Measurements from ENCODE around the gene GYPC. TPM values are rescaled to one million over a fixed set of nuclear protein-coding genes. Genes with fewer than 3 reads are reported as not detected.

The GYPC gene
- total RNA-seq, 1 experiment from 2014 or later: 28.1 TPM

- ChIA-PET CTCF (no interaction called here), POLR2A (no interaction called here)
- ATAC-seq (no peak), DNase-seq (ENCODE audit: low spot score) (no peak)
- H3K9me3 Mint-ChIP-seq: peaks cover 2% of the 10 kb centered on the region; the same call in 1 of the 2 replicates
- H3K4me3 Mint-ChIP-seq: no peak overlapping the region
- H3K4me1 Mint-ChIP-seq: peaks cover 20% of the 10 kb centered on the region
- no peaks in the 10 kb centered on the region; the same call in none of the 2 replicates for H3K27me3 Mint-ChIP-seq (ENCODE audit: low read depth)
- H3K27ac Mint-ChIP-seq: no peak overlapping the region
- no peak for TF ChIP-seq NFATC4 (CRISPR knock-in tag; IDR thresholded peaks at IDR 0.05)
- no peak for TF ChIP-seq NR3C1 (CRISPR knock-in tag; conservative IDR thresholded peaks at IDR 0.05; ENCODE audit: low read depth)
- no peak for TF ChIP-seq FOXP4 (CRISPR knock-in tag; IDR thresholded peaks at IDR 0.05)
- no peak for TF ChIP-seq E2F1 (CRISPR knock-in tag; IDR thresholded peaks at IDR 0.05)
- TF ChIP-seq ZSCAN18 (CRISPR knock-in tag; IDR thresholded peaks at IDR 0.05): no peak
- TF ChIP-seq E2F4 (CRISPR knock-in tag; IDR thresholded peaks at IDR 0.05; ENCODE audit: borderline replicate concordance, low read depth): no peak
- no peak for TF ChIP-seq ZNF317 (CRISPR knock-in tag; IDR thresholded peaks at IDR 0.05; ENCODE audit: borderline replicate concordance, low read depth)
- TF ChIP-seq SMAD4 (CRISPR knock-in tag; IDR thresholded peaks at IDR 0.05): no peak
- no peak for TF ChIP-seq CTCF (IDR thresholded peaks at IDR 0.05)
- no peaks in the 10 kb centered on the region for H3K36me3 Mint-ChIP-seq
Observed at GRCh38 chr2:126642031-126642430, 13.9 kb upstream of the GYPC start.

GRCh38 chr2:126643431-126643830 is 12.5 kb upstream of the GYPC start:
- Mint-ChIP-seq H3K27me3 (ENCODE audit: low read depth) (no peaks in the 10 kb centered on the region; the same call in none of the 2 replicates), H3K36me3 (no peaks in the 10 kb centered on the region), H3K4me3 (no peak overlapping the region), H3K27ac (no peak overlapping the region), H3K9me3 (peaks cover 10% of the 10 kb centered on the region), H3K4me1 (peaks cover 20% of the 10 kb centered on the region)
- no peak for TF ChIP-seq ZMAT4 (CRISPR knock-in tag; IDR thresholded peaks at IDR 0.05)
- no peak for TF ChIP-seq CREB1 (CRISPR knock-in tag; IDR thresholded peaks at IDR 0.05)
- TF ChIP-seq ZSCAN18 (CRISPR knock-in tag; IDR thresholded peaks at IDR 0.05): no peak
- DNase-seq (ENCODE audit: low spot score) (peak; percentile 23), ATAC-seq (peak; percentile 94)
- CTCF ChIA-PET: interaction anchor here (0.7 to 1.6 kb wide), 9 partner anchors 12 to 133 kb away, joined by 3 to 12 read pairs (median 4); partner anchors contain the start of gene GYPC
- POLR2A ChIA-PET: no interaction called here

- H3K9me3 Mint-ChIP-seq: peaks cover 11% of the 10 kb centered on the region
Observed at GRCh38 chr2:126643972-126644371, 12.0 kb upstream of the GYPC start.

More at GRCh38 chr2:126643972-126644371, 12.0 kb upstream of the GYPC start:
- DNase-seq (ENCODE audit: low spot score) (no peak), ATAC-seq (no peak)
- Mint-ChIP-seq H3K27me3 (ENCODE audit: low read depth) (no peaks in the 10 kb centered on the region; the same call in none of the 2 replicates), H3K4me3 (no peak overlapping the region), H3K27ac (no peak overlapping the region), H3K36me3 (no peaks in the 10 kb centered on the region), H3K4me1 (peaks cover 20% of the 10 kb centered on the region)
- TF ChIP-seq MXD4 (CRISPR knock-in tag; IDR thresholded peaks at IDR 0.05; ENCODE audit: borderline replicate concordance) (no peak), SMAD4 (CRISPR knock-in tag; IDR thresholded peaks at IDR 0.05) (no peak), ZNF317 (CRISPR knock-in tag; IDR thresholded peaks at IDR 0.05; ENCODE audit: borderline replicate concordance, low read depth) (no peak)
- CTCF ChIA-PET: interaction anchor here (1.0 to 1.6 kb wide), 7 partner anchors 11 to 133 kb away, joined by 3 to 12 read pairs (median 4); no protein-coding TSS in a partner anchor
- POLR2A ChIA-PET: no interaction called here
